ENCODE results near the gene SH3BP2.

- no peak for TF ChIP-seq EZH2 (IDR thresholded peaks at IDR 0.05)
- no peak for TF ChIP-seq POLR2AphosphoS5 (IDR thresholded peaks at IDR 0.05; ENCODE audit: borderline replicate concordance, low read depth, low read length)
Measured at GRCh38 chr4:2823671-2824328, 30.9 kb downstream of the SH3BP2 start.
